Measurements from ENCODE around the gene SIT1. TPM values are rescaled to one million over a fixed set of nuclear protein-coding genes. Genes with fewer than 3 reads are reported as not detected.
A peak's percentile ranks its signal among the peaks of the same experiment; 100 is the strongest.

SIT1 gene
- total RNA-seq, 2 experiments from 2014 or later: 121 to 176 TPM

GRCh38 chr9:35603506-35603985 is 47.2 kb downstream of the SIT1 start:
- Histone ChIP-seq H3K4me2 (ENCODE audit: low read length) (peak overlapping the region; percentile 68), H2AFZ (ENCODE audit: low read length) (peak overlapping the region; percentile 85), H3K79me2 (ENCODE audit: insufficient read depth, low read depth, low read length) (peaks cover 15% of the 10 kb centered on the region), H3K36me3 (ENCODE audit: insufficient read depth, low read length) (peaks cover 20% of the 10 kb centered on the region; the same call in 1 of the 2 replicates), H3K4me3 (ENCODE audit: low read depth, low read length, poor library complexity, severe bottlenecking) (peak overlapping the region; percentile 61), H3K4me1 (ENCODE audit: insufficient read depth, low read length, poor library complexity, severe bottlenecking) (peaks cover 31% of the 10 kb centered on the region), H3K27ac (ENCODE audit: low read depth, low read length, poor library complexity, severe bottlenecking) (peak overlapping the region; percentile 22), H3K9me3 (ENCODE audit: low read length) (0 out of 2 replicates have a peak, but pooled peaks cover 2% of the 10 kb centered on the region), H3K9me2 (ENCODE audit: insufficient read depth, low read length) (no peaks in the 10 kb centered on the region), H4K20me1 (ENCODE audit: insufficient read depth, low read length) (no peaks in the 10 kb centered on the region)
- no peak for TF ChIP-seq CTCF (conservative IDR thresholded peaks at IDR 0.05; ENCODE audit: low read length)
- TF ChIP-seq EZH2phosphoT487 (IDR thresholded peaks at IDR 0.05; ENCODE audit: borderline replicate concordance, low read depth, low read length): no peak
- DNase-seq (ENCODE audit: low spot score): no peak
- POLR2A ChIA-PET: interaction anchor here (0.5 to 1.7 kb wide), 6 partner anchors 47 to 615 kb away, joined by 3 to 7 read pairs (median 3); partner anchors contain the start of genes ARHGEF39, CCDC107, RMRP and SIT1
- intact Hi-C loops (cut with micrococcal nuclease; ENCODE audit: unreplicated experiment): loop anchor here (10.0 kb wide), 1 partner anchor 529 kb away; the partner anchor contains the start of genes FANCG and VCP
- CTCF ChIA-PET (ENCODE audit: unreplicated experiment): interaction anchor here (0.6 to 1.1 kb wide), 5 partner anchors 14 to 937 kb away, joined by 3 to 4 read pairs (median 3); partner anchors contain the start of genes CCDC107, CREB3 and RMRP
- BruUV-seq (replicated peaks): TSS peak; percentile 63

- CTCF ChIA-PET (ENCODE audit: unreplicated experiment): interaction anchor here (0.5 to 0.9 kb wide), 4 partner anchors 17 to 1144 kb away, joined by 3 read pairs; partner anchors contain the start of genes CCDC107 and RMRP
- POLR2A ChIA-PET: interaction anchor here (0.6 kb wide), 2 partner anchors 17 to 145 kb away, joined by 3 read pairs; no protein-coding TSS in a partner anchor
- DNase-seq (ENCODE audit: low spot score): no peak
Observed at GRCh38 chr9:35599763-35600604, 50.7 kb downstream of the SIT1 start.

More at GRCh38 chr9:35599763-35600604, 50.7 kb downstream of the SIT1 start:
- peaks cover 22% of the 10 kb centered on the region for H3K4me1 ChIP-seq (ENCODE audit: insufficient read depth, low read length, poor library complexity, severe bottlenecking)
- no peaks in the 10 kb centered on the region for H4K20me1 ChIP-seq (ENCODE audit: insufficient read depth, low read length)
- intact Hi-C loops (cut with micrococcal nuclease; ENCODE audit: unreplicated experiment): loop anchor here (10.0 kb wide), 2 partner anchors 95 to 525 kb away; partner anchors contain the start of genes FANCG and VCP
- no peak overlapping the region for H3K27ac ChIP-seq (ENCODE audit: low read depth, low read length, poor library complexity, severe bottlenecking)
- BruUV-seq (replicated peaks): no TSS peak
- no peak overlapping the region for H3K4me3 ChIP-seq (ENCODE audit: low read depth, low read length, poor library complexity, severe bottlenecking)
- H3K9me2 ChIP-seq (ENCODE audit: insufficient read depth, low read length): no peaks in the 10 kb centered on the region
- H3K36me3 ChIP-seq (ENCODE audit: insufficient read depth, low read length): no peaks in the 10 kb centered on the region
- 0 out of 2 replicates have a peak, but pooled peaks cover 7% of the 10 kb centered on the region for H3K9me3 ChIP-seq (ENCODE audit: low read length)
- no peak overlapping the region for H2AFZ ChIP-seq (ENCODE audit: low read length)
- TF ChIP-seq EZH2phosphoT487 (IDR thresholded peaks at IDR 0.05; ENCODE audit: borderline replicate concordance, low read depth, low read length): no peak
- TF ChIP-seq CTCF (conservative IDR thresholded peaks at IDR 0.05; ENCODE audit: low read length): 0 out of 2 replicates have a peak, but pooled peaks have one; percentile 23
- H3K4me2 ChIP-seq (ENCODE audit: low read length): no peak overlapping the region
- no peaks in the 10 kb centered on the region for H3K79me2 ChIP-seq (ENCODE audit: insufficient read depth, low read depth, low read length)

Small RNA genes within 50 kb of the gene (microRNA-seq; reads per million reads assigned to microRNA genes)
- 3.0 reads per million for gene MIR4667 (ENCODE audit: borderline replicate concordance)

Small RNA genes within 50 kb of the gene (small RNA-seq; reads per million reads assigned to genes)
- not detected for gene MIR4667
- not detected for gene RMRP
- gene RN7SL22P: not detected

Other genes starting within 250 kb of the SIT1 start
- not detected in 2 replicates for gene RUSC2, start 160.8 kb downstream of the SIT1 start, total RNA-seq (2014; rRNA removed; shearing (Covaris generic))
- gene RUSC2, start 160.8 kb downstream of the SIT1 start, total RNA-seq (2022): not detected in 2 replicates
- 15.0 and 18.3 TPM in 2 replicates for gene TESK1, start 45.7 kb downstream of the SIT1 start, total RNA-seq (2014; rRNA removed; shearing (Covaris generic))
- 36.9 and 42.2 TPM in 2 replicates for gene TESK1, start 45.7 kb downstream of the SIT1 start, total RNA-seq (2022)
- gene CD72, start 32.5 kb downstream of the SIT1 start, total RNA-seq (2014; rRNA removed; shearing (Covaris generic)): 91.4 and 107 TPM in 2 replicates
- 63.0 and 67.6 TPM in 2 replicates for gene CD72, start 32.5 kb downstream of the SIT1 start, total RNA-seq (2022)
- 21,739 and 26,575 TPM in 2 replicates for gene RMRP, start 7.1 kb upstream of the SIT1 start, total RNA-seq (2014; rRNA removed; shearing (Covaris generic))
- gene RMRP, start 7.1 kb upstream of the SIT1 start, total RNA-seq (2022): 4,033 and 12,624 TPM in 2 replicates
- gene CCDC107, start 7.4 kb upstream of the SIT1 start, total RNA-seq (2014; rRNA removed; shearing (Covaris generic)): 16.5 and 20.3 TPM in 2 replicates
- 10.0 and 11.4 TPM in 2 replicates for gene CCDC107, start 7.4 kb upstream of the SIT1 start, total RNA-seq (2022)
- gene ARHGEF39, start 14.3 kb upstream of the SIT1 start, total RNA-seq (2014; rRNA removed; shearing (Covaris generic)): 22.7 and 30.8 TPM in 2 replicates
- 48.1 and 53.6 TPM in 2 replicates for gene ARHGEF39, start 14.3 kb upstream of the SIT1 start, total RNA-seq (2022)
- gene CA9, start 23.0 kb upstream of the SIT1 start, total RNA-seq (2014; rRNA removed; shearing (Covaris generic)): 0.10 and 0.16 TPM in 2 replicates
- gene CA9, start 23.0 kb upstream of the SIT1 start, total RNA-seq (2022): not detected in 2 replicates
- gene TPM2, start 39.0 kb upstream of the SIT1 start, total RNA-seq (2014; rRNA removed; shearing (Covaris generic)): 0.44 TPM in 1 of 2 replicates, not detected in the other
- 2.5 and 3.8 TPM in 2 replicates for gene TPM2, start 39.0 kb upstream of the SIT1 start, total RNA-seq (2022)
- gene TLN1, start 81.3 kb upstream of the SIT1 start, total RNA-seq (2014; rRNA removed; shearing (Covaris generic)): 87.5 and 98.8 TPM in 2 replicates
- gene TLN1, start 81.3 kb upstream of the SIT1 start, total RNA-seq (2022): 169 and 177 TPM in 2 replicates
- 16.8 and 18.2 TPM in 2 replicates for gene CREB3, start 81.7 kb upstream of the SIT1 start, total RNA-seq (2014; rRNA removed; shearing (Covaris generic))
- 21.9 and 23.0 TPM in 2 replicates for gene CREB3, start 81.7 kb upstream of the SIT1 start, total RNA-seq (2022)
- gene GBA2, start 98.3 kb upstream of the SIT1 start, total RNA-seq (2014; rRNA removed; shearing (Covaris generic)): 66.0 and 75.4 TPM in 2 replicates
- gene GBA2, start 98.3 kb upstream of the SIT1 start, total RNA-seq (2022): 68.2 and 70.4 TPM in 2 replicates
- 12.3 and 13.5 TPM in 2 replicates for gene RGP1, start 98.4 kb upstream of the SIT1 start, total RNA-seq (2014; rRNA removed; shearing (Covaris generic))
- gene RGP1, start 98.4 kb upstream of the SIT1 start, total RNA-seq (2022): 27.1 and 31.3 TPM in 2 replicates
- gene MSMP, start 103.3 kb upstream of the SIT1 start, total RNA-seq (2014; rRNA removed; shearing (Covaris generic)): 0.67 and 2.3 TPM in 2 replicates
- gene MSMP, start 103.3 kb upstream of the SIT1 start, total RNA-seq (2022): 4.1 and 4.4 TPM in 2 replicates
- gene NPR2, start 140.7 kb upstream of the SIT1 start, total RNA-seq (2014; rRNA removed; shearing (Covaris generic)): 3.0 and 9.8 TPM in 2 replicates
- gene NPR2, start 140.7 kb upstream of the SIT1 start, total RNA-seq (2022): 3.5 and 4.7 TPM in 2 replicates
- gene SPAG8, start 161.3 kb upstream of the SIT1 start, total RNA-seq (2014; rRNA removed; shearing (Covaris generic)): 1.1 and 3.9 TPM in 2 replicates
- gene SPAG8, start 161.3 kb upstream of the SIT1 start, total RNA-seq (2022): 3.6 and 5.1 TPM in 2 replicates
- 74.3 and 82.5 TPM in 2 replicates for gene HINT2, start 164.1 kb upstream of the SIT1 start, total RNA-seq (2014; rRNA removed; shearing (Covaris generic))
- 83.1 and 84.5 TPM in 2 replicates for gene HINT2, start 164.1 kb upstream of the SIT1 start, total RNA-seq (2022)
- not detected in 2 replicates for gene FAM221B, start 177.8 kb upstream of the SIT1 start, total RNA-seq (2014; rRNA removed; shearing (Covaris generic))
- not detected in 2 replicates for gene FAM221B, start 177.8 kb upstream of the SIT1 start, total RNA-seq (2022)
- gene TMEM8B, start 178.3 kb upstream of the SIT1 start, total RNA-seq (2014; rRNA removed; shearing (Covaris generic)): 3.1 and 3.2 TPM in 2 replicates
- gene TMEM8B, start 178.3 kb upstream of the SIT1 start, total RNA-seq (2022): 15.7 and 19.1 TPM in 2 replicates
- gene OR13J1, start 219.5 kb upstream of the SIT1 start, total RNA-seq (2014; rRNA removed; shearing (Covaris generic)): not detected in 2 replicates
- gene OR13J1, start 219.5 kb upstream of the SIT1 start, total RNA-seq (2022): not detected in 2 replicates

All from OCI-LY7 (cell line).